ENCODE results near the gene PAQR8.

- no peak for TF ChIP-seq CTCF (conservative IDR thresholded peaks at IDR 0.05 in 1 of 2, IDR thresholded peaks at IDR 0.05 in 1 of 2; ENCODE audit: extremely low read depth in 1 of 2, insufficient read depth in 1 of 2, low read depth in 1 of 2, low read length in 2 of 2)
- TF ChIP-seq EZH2 (IDR thresholded peaks at IDR 0.05; ENCODE audit: borderline replicate concordance, low read length): no peak
Observed at GRCh38 chr6:52403086-52403485, 41.1 kb downstream of the PAQR8 start.
